Keratinocyte (primary cell): ENCODE data around the gene ATL3.

Source experiments
- CTCF ChIP-seq, 3 experiments: IDR thresholded peaks in 1 of 3; conservative IDR thresholded peaks in 1 of 3; optimal IDR thresholded peaks in 1 of 3; 2 replicates in 2 of 3; 3 replicates in 1 of 3; pipeline versions ENCODE3 to v1.5.1; 2011; ENCODE audit warnings: low read length in 3 of 3, mild to moderate bottlenecking in 3 of 3, moderate library complexity in 2 of 3, control low read depth in 1 of 3, inconsistent platforms in 1 of 3; ENCODE audit not compliant: insufficient read depth in 2 of 3; ENCODE audit errors: extremely low read depth in 1 of 3
- EZH2 ChIP-seq: IDR thresholded peaks from one replicate; pipeline ENCODE4 v1.6.1; 2012; ENCODE audit warnings: inconsistent platforms, mild to moderate bottlenecking, low read length, moderate library complexity

DNA sequence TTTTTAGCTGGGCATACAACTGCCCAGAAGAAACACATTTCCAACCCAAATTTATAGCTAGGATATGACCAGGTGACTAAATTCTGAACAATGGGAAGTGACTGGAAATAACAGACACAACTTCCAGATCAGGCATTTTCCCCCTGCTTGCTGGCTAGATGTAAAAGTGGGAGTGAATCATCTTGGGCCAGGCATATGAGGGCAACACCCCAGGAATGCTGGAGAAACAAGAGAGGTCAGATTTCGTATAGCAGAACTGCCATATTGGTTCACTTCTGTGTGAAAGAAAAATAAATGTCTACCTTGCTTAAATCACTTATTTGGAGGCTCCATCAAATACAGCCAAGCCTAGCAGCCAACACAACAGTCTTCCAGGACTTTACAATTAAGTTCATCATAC, 7.4 kb downstream of the ATL3 start:
- no peak for TF ChIP-seq CTCF (optimal IDR thresholded peaks at IDR 0.05 in 1 of 3, IDR thresholded peaks at IDR 0.05 in 1 of 3, conservative IDR thresholded peaks at IDR 0.05 in 1 of 3; ENCODE audit: extremely low read depth in 1 of 3, insufficient read depth in 2 of 3, low read length in 3 of 3)
- TF ChIP-seq EZH2 = no peak
